Measurements from ENCODE around the gene ADSS2.

DNA sequence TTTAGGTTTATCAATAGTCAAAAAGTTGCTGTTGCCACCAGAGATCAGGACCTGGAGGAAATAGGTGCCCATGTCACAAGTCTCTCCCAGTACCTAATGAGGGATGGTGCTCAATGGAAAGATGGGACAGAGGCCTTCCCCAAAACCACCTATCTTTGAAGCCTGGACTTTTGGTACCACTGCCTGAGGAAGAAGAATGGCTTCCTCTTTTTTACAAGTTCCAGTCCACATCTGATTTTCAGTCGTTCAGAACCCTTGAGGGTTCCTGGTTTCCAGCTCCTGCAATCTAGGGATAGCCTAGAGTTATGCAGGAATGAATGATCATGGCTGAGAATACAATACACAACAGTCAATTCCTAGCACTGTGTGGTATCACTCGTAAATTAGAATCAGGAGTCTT is 15.0 kb upstream of the ADSS2 start:
- TF ChIP-seq CTCF (conservative IDR thresholded peaks at IDR 0.05; ENCODE audit: low read depth, low read length) (no peak), EZH2 (IDR thresholded peaks at IDR 0.05; ENCODE audit: low read length, unreplicated experiment) (no peak), EZH2phosphoT487 (IDR thresholded peaks at IDR 0.05; ENCODE audit: borderline replicate concordance, low read length) (no peak)

All from PC-3 (cell line).